Type B pancreatic cell (in vitro differentiated cells): ENCODE results near the gene COX5B. TPM values are rescaled to one million over a fixed set of nuclear protein-coding genes. Genes with fewer than 3 reads are reported as not detected.
"Not testable (repeated sequence)": the region's sequence is repeated elsewhere in the genome, so short reads cannot be mapped to it uniquely, and the experiment has no call there.

Source experiments
- DNase-seq: peaks from one replicate; pipeline ENCODE4 v3.0.0; 2021; ENCODE audit warnings: mixed read lengths; ENCODE audit not compliant: unreplicated experiment; ENCODE audit errors: extremely low spot score
- H3K27ac Mint-ChIP-seq: 2 replicates; pipeline ENCODE4 v1.8.0; 2021; ENCODE audit warnings: mild to moderate bottlenecking, mixed read lengths
- H3K27me3 Mint-ChIP-seq: 2 replicates; pipeline ENCODE4 v1.8.0; 2021; ENCODE audit warnings: mixed read lengths
- H3K36me3 Mint-ChIP-seq: 2 replicates; pipeline ENCODE4 v1.8.0; 2021; ENCODE audit warnings: mixed read lengths
- H3K4me1 Mint-ChIP-seq: one replicate; pipeline ENCODE4 v1.8.0; 2021; ENCODE audit warnings: mixed read lengths; ENCODE audit not compliant: unreplicated experiment
- H3K4me3 Mint-ChIP-seq: 2 replicates; pipeline ENCODE4 v1.8.0; 2021; ENCODE audit warnings: mild to moderate bottlenecking, mixed read lengths
- H3K9me3 Mint-ChIP-seq: 2 replicates; pipeline ENCODE4 v1.8.0; 2021; ENCODE audit warnings: mixed read lengths
- CTCF ChIP-seq: fragments of 200-600 bp; sonication (generic); conservative IDR thresholded peaks from 2 replicates; pipeline ENCODE4 v1.5.0; 2021; ENCODE audit warnings: antibody characterized with exemption, mild to moderate bottlenecking
- total RNA-seq: library from RNA; stranded (reverse); gene quantifications from 2 replicates; pipeline ENCODE4 v1.2.1, GENCODE V29; 2021; ENCODE audit warnings: low replicate concordance

Gene COX5B
- total RNA-seq, 1 donor from 2014 or later: 244 TPM

- no peak overlapping the region for H3K4me3 Mint-ChIP-seq
- H3K36me3 Mint-ChIP-seq: peaks cover 3% of the 10 kb centered on the region
- no peak for TF ChIP-seq CTCF
- no peaks in the 10 kb centered on the region for H3K9me3 Mint-ChIP-seq
- H3K4me1 Mint-ChIP-seq: peaks cover 10% of the 10 kb centered on the region
- no peaks in the 10 kb centered on the region for H3K27me3 Mint-ChIP-seq
- no peak for DNase-seq
- H3K27ac Mint-ChIP-seq: peak overlapping the region; percentile 77
Observed at GRCh38 chr2:97678298-97678697, 32.4 kb downstream of the COX5B start.

GRCh38 chr2:97687235-97687634, 41.4 kb downstream of the COX5B start:
- H3K4me1 Mint-ChIP-seq, DNase-seq, H3K27ac Mint-ChIP-seq, H3K9me3 Mint-ChIP-seq, H3K36me3 Mint-ChIP-seq, H3K4me3 Mint-ChIP-seq, H3K27me3 Mint-ChIP-seq: not testable (repeated sequence)

DNA sequence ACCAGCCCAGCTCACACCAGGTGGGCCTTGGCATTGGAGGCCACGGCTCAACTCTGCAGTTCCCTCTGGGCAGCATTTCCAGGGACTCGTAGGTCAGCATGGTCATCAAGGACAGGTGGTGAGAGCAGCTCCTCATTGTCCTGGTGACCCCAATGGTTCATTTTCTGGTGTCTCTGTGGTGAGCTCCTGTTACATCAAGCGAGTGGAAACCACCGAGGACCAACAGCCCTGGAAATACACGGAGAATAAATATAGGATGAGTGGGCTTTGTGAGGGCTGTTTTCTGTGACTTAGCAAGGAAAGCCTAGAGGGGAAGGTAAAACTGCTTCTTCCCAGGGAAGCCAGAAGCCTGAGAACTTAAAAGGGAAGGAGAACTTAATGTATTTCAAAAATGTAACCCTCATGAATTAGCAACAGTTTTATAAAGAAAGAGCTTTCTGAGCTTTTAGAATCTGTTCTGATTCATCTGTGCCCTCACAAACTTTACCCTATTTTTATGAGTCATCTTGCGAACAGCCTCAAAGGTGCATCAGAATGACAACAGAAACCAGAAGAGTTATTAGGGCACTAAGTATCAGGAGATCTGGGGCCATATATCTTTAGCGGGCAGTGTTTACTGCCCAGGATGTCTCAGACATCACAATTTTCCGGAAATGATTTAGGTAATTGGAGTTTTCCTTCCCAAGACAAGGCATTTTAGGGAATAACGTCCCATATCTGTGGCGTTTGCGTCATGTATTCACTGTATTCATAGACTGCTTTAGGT, 42.4 kb downstream of the COX5B start:
- Mint-ChIP-seq H3K36me3 (no peaks in the 10 kb centered on the region), H3K27ac (no peak overlapping the region), H3K27me3 (no peaks in the 10 kb centered on the region), H3K4me3 (no peak overlapping the region), H3K4me1 (no peaks in the 10 kb centered on the region), H3K9me3 (no peaks in the 10 kb centered on the region)
- no peak for DNase-seq
- TF ChIP-seq CTCF: no peak

DNA sequence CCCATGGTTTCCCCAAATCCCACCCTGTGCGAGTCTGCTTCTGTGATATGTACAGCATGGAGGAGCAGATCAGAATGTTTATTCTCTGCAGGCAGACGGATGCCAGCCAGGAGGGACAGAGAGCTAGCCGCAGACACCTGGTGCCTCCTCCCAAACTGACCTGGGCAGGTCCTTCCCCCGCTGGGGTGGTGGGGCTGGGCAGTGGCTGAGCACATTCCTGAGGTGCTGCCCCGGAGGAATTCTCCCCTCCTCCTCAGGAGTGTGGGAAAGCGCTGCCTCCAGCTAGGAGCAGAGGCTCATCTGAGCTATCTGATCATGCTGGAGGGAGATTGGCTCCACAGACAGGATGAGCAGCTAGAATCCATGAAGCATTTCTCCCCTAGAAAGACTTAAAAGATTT, 45.3 kb downstream of the COX5B start:
- Mint-ChIP-seq H3K36me3 (no peaks in the 10 kb centered on the region), H3K27me3 (no peaks in the 10 kb centered on the region), H3K27ac (no peak overlapping the region), H3K4me3 (no peak overlapping the region), H3K9me3 (no peaks in the 10 kb centered on the region), H3K4me1 (no peaks in the 10 kb centered on the region)
- TF ChIP-seq CTCF: no peak
- no peak for DNase-seq

- TF ChIP-seq CTCF: no peak
- Mint-ChIP-seq H3K27me3 (no peaks in the 10 kb centered on the region), H3K27ac (no peak overlapping the region), H3K4me3 (no peak overlapping the region), H3K36me3 (no peaks in the 10 kb centered on the region), H3K9me3 (no peaks in the 10 kb centered on the region), H3K4me1 (peaks cover 5% of the 10 kb centered on the region)
- no peak for DNase-seq
Observed at GRCh38 chr2:97693476-97693875, 47.6 kb downstream of the COX5B start.

DNA sequence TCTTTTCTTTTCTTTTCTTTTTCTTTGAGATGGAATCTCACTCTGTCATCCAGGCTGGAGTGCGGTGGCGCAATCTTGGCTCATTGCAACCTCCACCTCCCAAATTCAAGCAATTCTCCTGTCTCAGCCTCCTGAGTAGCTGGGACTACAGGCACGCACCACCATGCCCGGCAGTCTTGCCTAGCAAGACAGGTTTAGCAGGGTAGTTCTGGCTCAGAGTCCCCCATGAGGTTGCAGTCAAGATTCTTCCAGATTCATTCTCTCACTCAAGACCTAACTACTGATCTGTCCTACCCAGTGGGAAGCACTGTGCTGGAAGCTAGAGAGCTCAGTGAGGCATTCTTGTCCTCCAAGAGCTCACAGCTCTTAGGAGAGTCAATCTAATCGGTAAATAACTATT, 49.9 kb downstream of the COX5B start:
- Mint-ChIP-seq H3K27me3 (no peaks in the 10 kb centered on the region), H3K9me3 (no peaks in the 10 kb centered on the region), H3K4me3 (no peak overlapping the region), H3K4me1 (peaks cover 15% of the 10 kb centered on the region), H3K27ac (no peak overlapping the region), H3K36me3 (no peaks in the 10 kb centered on the region)
- no peak for DNase-seq
- TF ChIP-seq CTCF: no peak
